22Rv1 (cell line): Measurements from ENCODE around the gene RAD51B.

Source experiments
- CTCF ChIP-seq: fragments of 450-650 bp; IDR thresholded peaks from 2 replicates; pipeline ENCODE4 v1.5.1; 2017; ENCODE audit warnings: mild to moderate bottlenecking
- ZFX ChIP-seq: fragments of 450-650 bp; IDR thresholded peaks from 2 replicates; pipeline ENCODE4 v1.6.1; 2017; ENCODE audit warnings: antibody characterized with exemption, borderline replicate concordance

GRCh38 chr14:68364792-68365192, 545.2 kb downstream of the RAD51B start:
- TF ChIP-seq CTCF (no peak), ZFX (no peak)
